22Rv1 (cell line): ENCODE measurements around the gene GRM8.

ENCODE experiments used
- H3K27ac ChIP-seq: fragments of 450-650 bp; 2 replicates; pipeline ENCODE4 v1.5.1; 2017
- ZFX ChIP-seq: fragments of 450-650 bp; IDR thresholded peaks from 2 replicates; pipeline ENCODE4 v1.6.1; 2017; ENCODE audit warnings: antibody characterized with exemption, borderline replicate concordance
- TF ChIP-seq, protein P1 (sequence below): fragments of 450-650 bp; IDR thresholded peaks from 2 replicates; pipeline ENCODE4 v1.5.1; 2017; ENCODE audit warnings: mild to moderate bottlenecking

The GRM8 gene

DNA sequence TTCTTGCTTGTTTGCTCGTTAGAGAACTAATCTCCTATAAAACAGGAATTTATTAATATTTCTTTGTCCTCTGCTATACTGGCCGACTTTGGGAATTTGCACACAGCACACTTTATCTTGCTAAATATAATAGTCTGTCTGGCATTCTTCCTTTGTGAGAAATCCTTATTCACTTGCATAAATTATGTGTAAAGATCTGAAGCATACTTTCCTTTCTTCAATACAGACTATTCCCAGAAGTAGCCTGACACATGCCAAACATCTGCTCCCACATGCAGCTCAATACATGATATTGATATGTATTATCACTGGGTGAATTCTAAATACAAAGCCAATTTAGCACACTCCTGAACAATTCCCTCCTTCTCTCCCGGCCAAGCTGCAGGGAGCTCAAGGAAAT lies 273.9 kb downstream of the GRM8 start:
- H3K27ac ChIP-seq: no peak overlapping the region
- TF ChIP-seq ZFX: no peak
- TF ChIP-seq, protein P1, sequence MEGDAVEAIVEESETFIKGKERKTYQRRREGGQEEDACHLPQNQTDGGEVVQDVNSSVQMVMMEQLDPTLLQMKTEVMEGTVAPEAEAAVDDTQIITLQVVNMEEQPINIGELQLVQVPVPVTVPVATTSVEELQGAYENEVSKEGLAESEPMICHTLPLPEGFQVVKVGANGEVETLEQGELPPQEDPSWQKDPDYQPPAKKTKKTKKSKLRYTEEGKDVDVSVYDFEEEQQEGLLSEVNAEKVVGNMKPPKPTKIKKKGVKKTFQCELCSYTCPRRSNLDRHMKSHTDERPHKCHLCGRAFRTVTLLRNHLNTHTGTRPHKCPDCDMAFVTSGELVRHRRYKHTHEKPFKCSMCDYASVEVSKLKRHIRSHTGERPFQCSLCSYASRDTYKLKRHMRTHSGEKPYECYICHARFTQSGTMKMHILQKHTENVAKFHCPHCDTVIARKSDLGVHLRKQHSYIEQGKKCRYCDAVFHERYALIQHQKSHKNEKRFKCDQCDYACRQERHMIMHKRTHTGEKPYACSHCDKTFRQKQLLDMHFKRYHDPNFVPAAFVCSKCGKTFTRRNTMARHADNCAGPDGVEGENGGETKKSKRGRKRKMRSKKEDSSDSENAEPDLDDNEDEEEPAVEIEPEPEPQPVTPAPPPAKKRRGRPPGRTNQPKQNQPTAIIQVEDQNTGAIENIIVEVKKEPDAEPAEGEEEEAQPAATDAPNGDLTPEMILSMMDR: no peak

DNA sequence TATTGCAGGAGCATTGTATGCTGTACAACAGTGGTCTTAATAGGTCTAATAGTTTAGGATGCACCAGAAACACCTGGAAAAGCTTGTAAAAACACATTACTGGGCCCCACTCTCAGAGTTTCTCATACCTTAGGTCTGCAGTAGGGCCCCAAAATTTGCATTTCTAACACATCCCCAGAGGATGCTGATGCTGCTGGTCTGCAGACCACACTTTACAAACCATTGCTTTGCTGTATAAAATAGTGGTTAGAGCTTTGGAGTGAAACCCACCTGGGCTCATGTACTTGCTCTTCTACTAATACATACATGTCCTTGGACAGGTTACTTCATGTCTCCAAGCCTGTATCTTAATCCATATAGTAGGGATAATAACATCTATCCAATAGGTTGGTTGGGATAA lies 279.7 kb downstream of the GRM8 start:
- TF ChIP-seq ZFX: no peak
- TF ChIP-seq, protein P1: no peak
- no peak overlapping the region for H3K27ac ChIP-seq

DNA sequence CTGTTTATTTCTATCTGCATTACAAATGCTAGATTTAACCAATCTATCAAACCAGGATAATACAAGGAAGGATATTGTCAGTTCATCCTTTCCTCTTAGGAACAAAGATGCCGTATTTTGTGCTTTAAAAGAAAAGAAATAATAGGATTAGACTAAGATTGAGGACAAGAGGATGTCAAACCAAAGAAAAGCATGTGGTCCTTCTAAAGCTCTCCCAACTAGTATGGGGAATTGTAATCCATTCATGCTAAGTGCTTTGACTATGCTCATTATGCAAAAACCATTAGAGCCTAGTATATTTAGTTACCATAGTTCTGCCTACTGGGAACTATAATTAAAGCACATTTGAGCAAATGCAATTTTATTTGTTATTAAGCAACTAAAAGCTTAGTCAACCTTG lies 280.2 kb downstream of the GRM8 start:
- no peak overlapping the region for H3K27ac ChIP-seq
- TF ChIP-seq, protein P1: no peak
- TF ChIP-seq ZFX: no peak

DNA sequence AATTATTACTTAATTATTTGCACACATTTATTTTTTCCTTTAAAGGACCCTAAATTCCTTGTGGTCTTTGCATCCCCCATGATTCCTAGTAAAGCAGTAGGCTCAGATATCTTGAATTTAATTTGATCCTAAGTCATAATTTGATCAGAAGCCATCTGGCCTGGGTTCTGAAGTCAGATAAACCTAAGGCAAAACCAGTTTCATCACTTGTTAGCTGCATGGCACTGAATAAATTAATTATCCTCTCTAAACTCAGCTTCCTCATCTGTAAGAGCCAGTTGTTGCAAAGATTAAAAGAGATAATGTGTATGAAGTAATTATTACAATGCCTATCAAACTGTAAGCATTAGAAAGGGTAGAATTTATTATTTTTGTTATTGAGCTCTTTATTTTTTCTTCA lies 293.1 kb downstream of the GRM8 start:
- TF ChIP-seq ZFX: no peak
- TF ChIP-seq, protein P1: no peak
- no peak overlapping the region for H3K27ac ChIP-seq

DNA sequence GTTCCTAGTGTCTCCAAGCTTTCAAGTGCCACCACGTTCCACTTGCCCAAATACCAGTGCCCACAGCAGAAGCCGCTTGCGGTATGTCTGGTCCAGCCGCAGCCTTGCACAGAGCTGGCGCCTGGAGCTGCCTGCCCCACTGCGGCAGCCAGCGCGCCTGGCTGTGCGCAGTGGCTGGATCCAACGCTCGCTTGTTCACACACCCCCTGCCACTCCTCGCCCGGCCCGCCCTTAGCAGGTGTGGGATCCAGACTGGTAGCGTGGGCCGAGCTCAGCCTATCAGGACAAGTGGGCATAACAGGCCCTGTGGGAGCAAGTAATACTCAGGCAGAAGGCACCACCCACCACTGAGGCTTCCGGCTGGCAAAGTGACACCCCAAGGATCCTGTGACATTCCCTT lies 294.4 kb downstream of the GRM8 start:
- no peak overlapping the region for H3K27ac ChIP-seq
- TF ChIP-seq, protein P1: no peak
- no peak for TF ChIP-seq ZFX

DNA sequence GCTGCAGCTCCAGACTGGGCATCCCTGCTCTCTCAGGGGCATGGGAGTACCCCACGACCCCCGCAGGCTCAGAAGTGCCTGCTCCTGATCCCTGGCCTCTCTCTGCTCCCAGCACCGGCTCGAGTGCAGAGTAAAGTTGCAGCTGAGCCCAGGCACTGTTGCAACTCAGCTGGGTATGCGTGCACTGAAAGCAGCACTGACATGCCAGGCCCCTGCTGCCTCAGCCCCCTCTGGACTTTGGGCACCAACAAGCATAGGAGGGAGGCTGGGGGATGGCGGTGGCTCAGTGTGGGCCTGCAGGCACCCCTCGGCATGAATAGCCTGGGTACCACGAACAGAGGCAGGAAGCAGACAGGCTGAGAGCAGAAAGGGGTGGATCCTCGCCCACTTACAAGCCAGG lies 295.3 kb downstream of the GRM8 start:
- H3K27ac ChIP-seq: no peak overlapping the region
- TF ChIP-seq, protein P1: no peak
- TF ChIP-seq ZFX: no peak

DNA sequence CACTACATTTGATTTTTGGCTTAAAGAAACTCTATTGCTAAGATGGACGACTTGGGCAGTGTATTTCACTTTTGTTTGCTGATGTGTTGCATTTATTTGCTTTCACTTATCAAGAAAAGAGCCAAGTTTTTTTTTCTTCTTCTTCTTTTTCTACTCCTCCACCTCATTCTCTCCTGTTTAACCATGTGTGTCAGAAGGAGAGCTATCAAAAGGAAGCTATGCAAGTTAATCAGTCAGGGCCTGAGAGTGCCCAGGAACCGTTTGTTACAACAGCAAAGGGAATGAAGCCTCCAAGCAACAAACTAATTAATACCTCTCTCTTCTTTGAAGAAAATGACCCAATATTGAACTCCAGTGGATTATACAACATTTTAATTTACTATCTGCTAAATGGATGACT lies 299.3 kb downstream of the GRM8 start:
- H3K27ac ChIP-seq: no peak overlapping the region
- no peak for TF ChIP-seq ZFX
- TF ChIP-seq, protein P1: no peak
